Vagina (tissue), 2 donors: Measurements from ENCODE around the gene ALPK1. TPM values are rescaled to one million over a fixed set of nuclear protein-coding genes. Genes with fewer than 3 reads are reported as not detected.

Experiments
- DNase-seq, 2 donors: peaks; one replicate each; pipeline ENCODE4 v3.0.0-alpha.2; 2017; ENCODE audit errors: extremely low spot score in 2 of 2
- H3K27ac ChIP-seq: fragments of 200-600 bp; sonication (generic); one replicate; pipeline ENCODE4 v1.5.1; 2019
- H3K27me3 ChIP-seq: fragments of 200-600 bp; sonication (generic); one replicate; pipeline ENCODE4 v1.5.1; 2019
- H3K36me3 ChIP-seq, 2 donors: fragments of 200-600 bp; sonication (generic); one replicate each; pipeline ENCODE4 v1.5.1; 2017 to 2019
- H3K4me1 ChIP-seq: fragments of 200-600 bp; sonication (generic); one replicate; pipeline ENCODE4 v1.5.1; 2019
- H3K4me3 ChIP-seq, 2 donors: fragments of 200-600 bp; sonication (generic); 1 replicate in 1 of 2; 2 replicates in 1 of 2; pipeline ENCODE4 v1.5.1; 2016 to 2019
- H3K9me3 ChIP-seq: fragments of 200-600 bp; sonication (generic); one replicate; pipeline ENCODE4 v1.5.1; 2019
- CTCF ChIP-seq, 3 experiments: fragments of 450-650 bp in 2 of 3; fragments of 200-600 bp in 1 of 3; sonication (generic) in 1 of 3; IDR thresholded peaks; one replicate each; pipeline ENCODE4 v1.5.1; 2017 to 2019; ENCODE audit warnings: antibody characterized with exemption in 3 of 3, mild to moderate bottlenecking in 2 of 3, moderate library complexity in 2 of 3
- POLR2A ChIP-seq, 2 donors: fragments of 450-650 bp; IDR thresholded peaks; one replicate each; pipeline ENCODE4 v1.6.1; 2017; ENCODE audit warnings: antibody characterized with exemption in 2 of 2, mild to moderate bottlenecking in 2 of 2, moderate library complexity in 2 of 2
- POLR2AphosphoS5 ChIP-seq, 2 donors: sonication (generic); formaldehyde crosslinking; IDR thresholded peaks; one replicate each; pipeline ENCODE4 v1.9.0; 2017; ENCODE audit warnings: antibody characterized with exemption in 2 of 2, mild to moderate bottlenecking in 2 of 2, low read depth in 1 of 2; ENCODE audit not compliant: insufficient read depth in 1 of 2
- intact Hi-C: fragments of 100-400 bp; cut with DNase I; formaldehyde crosslinking; loops from one replicate; pipeline ENCODE4 v1.15.1; 2023
- total RNA-seq: library from RNA; depleted of rRNA; stranded (reverse); fragments of >200 nt; gene quantifications from one replicate; pipeline ENCODE4 v1.2.3, GENCODE V29; 2016

The ALPK1 gene
- total RNA-seq, 1 donor from 2014 or later, result 32.2 TPM

- H3K27me3 ChIP-seq, result no peaks in the 10 kb centered on the region
- no peak for DNase-seq
- peaks cover 31% of the 10 kb centered on the region for H3K4me1 ChIP-seq
- no peaks in the 10 kb centered on the region for H3K36me3 ChIP-seq
- no peaks in the 10 kb centered on the region for H3K9me3 ChIP-seq
- TF ChIP-seq POLR2A (IDR thresholded peaks at IDR 0.05) (no peak), CTCF (IDR thresholded peaks at IDR 0.05) (no peak)
- peak overlapping the region; percentile 75 to 78 for H3K4me3 ChIP-seq
- intact Hi-C loops, result loop anchor here (10.0 kb wide), 1 partner anchor 49 kb away; the partner anchor contains the start of gene AP1AR
- peak overlapping the region; percentile 88 for H3K27ac ChIP-seq
Observed at GRCh38 chr4:112284166-112284565, 13.0 kb upstream of the ALPK1 start.

GRCh38 chr4:112284662-112285411, 12.3 kb upstream of the ALPK1 start:
- peak overlapping the region; percentile 88 for H3K27ac ChIP-seq
- H3K36me3 ChIP-seq, result no peaks in the 10 kb centered on the region
- no peaks in the 10 kb centered on the region for H3K27me3 ChIP-seq
- TF ChIP-seq CTCF (IDR thresholded peaks at IDR 0.05) (no peak), POLR2A (IDR thresholded peaks at IDR 0.05) (no peak), POLR2AphosphoS5 (IDR thresholded peaks at IDR 0.05; ENCODE audit: insufficient read depth in 1 of 2, low read depth in 1 of 2) (no peak)
- peaks cover 31% of the 10 kb centered on the region for H3K4me1 ChIP-seq
- H3K9me3 ChIP-seq, result no peaks in the 10 kb centered on the region
- H3K4me3 ChIP-seq, result peak overlapping the region; percentile 75 to 78
- intact Hi-C loops, result loop anchor here (10.0 kb wide), 1 partner anchor 50 kb away; the partner anchor contains the start of gene AP1AR
- no peak for DNase-seq

GRCh38 chr4:112287258-112287989, 9.7 kb upstream of the ALPK1 start:
- TF ChIP-seq POLR2A (IDR thresholded peaks at IDR 0.05) (no peak), CTCF (IDR thresholded peaks at IDR 0.05) (no peak), POLR2AphosphoS5 (IDR thresholded peaks at IDR 0.05; ENCODE audit: insufficient read depth in 1 of 2, low read depth in 1 of 2) (no peak)
- H3K27me3 ChIP-seq, result no peaks in the 10 kb centered on the region
- peaks cover 21% of the 10 kb centered on the region for H3K4me1 ChIP-seq
- no peaks in the 10 kb centered on the region for H3K9me3 ChIP-seq
- DNase-seq, result no peak
- H3K27ac ChIP-seq, result no peak overlapping the region
- H3K4me3 ChIP-seq, result no peak overlapping the region
- H3K36me3 ChIP-seq, result no peaks in the 10 kb centered on the region
- intact Hi-C loops, result loop anchor here (10.0 kb wide), 1 partner anchor 53 kb away; the partner anchor contains the start of gene AP1AR

GRCh38 chr4:112288455-112288854, 8.7 kb upstream of the ALPK1 start:
- Histone ChIP-seq H3K4me1 (peaks cover 17% of the 10 kb centered on the region), H3K27me3 (no peaks in the 10 kb centered on the region), H3K36me3 (no peaks in the 10 kb centered on the region), H3K9me3 (no peaks in the 10 kb centered on the region), H3K4me3 (no peak overlapping the region), H3K27ac (no peak overlapping the region)
- no peak for DNase-seq
- intact Hi-C loops, result loop anchor here (10.0 kb wide), 1 partner anchor 54 kb away; the partner anchor contains the start of gene AP1AR
- TF ChIP-seq POLR2AphosphoS5 (IDR thresholded peaks at IDR 0.05; ENCODE audit: insufficient read depth in 1 of 2, low read depth in 1 of 2), result no peak
- no peak for TF ChIP-seq POLR2A (IDR thresholded peaks at IDR 0.05)
- no peak for TF ChIP-seq CTCF (IDR thresholded peaks at IDR 0.05)
